Lower lobe of right lung (tissue), 2 donors: ENCODE results near the gene GATA5. TPM values are rescaled to one million over a fixed set of nuclear protein-coding genes. Genes with fewer than 3 reads are reported as not detected.
A peak's percentile ranks its signal among the peaks of the same experiment; 100 is the strongest.

Experiments used
- ATAC-seq, 2 donors: fragments of 200-7000 bp; cut with Tn5 transposase; one replicate each; pipeline ENCODE4 v1.9.1; 2020 to 2022; ENCODE audit warnings: mild to moderate bottlenecking in 2 of 2, moderate library complexity in 2 of 2
- DNase-seq: peaks from one replicate; pipeline ENCODE4 v3.0.0-alpha.2; 2020
- H3K27ac ChIP-seq: fragments of 200-600 bp; one replicate; pipeline ENCODE4 v1.8.0; 2022
- H3K27me3 ChIP-seq: fragments of 200-600 bp; one replicate; pipeline ENCODE4 v1.8.0; 2022; ENCODE audit warnings: low read depth
- H3K36me3 ChIP-seq: fragments of 200-600 bp; one replicate; pipeline ENCODE4 v1.8.0; 2022; ENCODE audit warnings: mild to moderate bottlenecking
- H3K4me1 ChIP-seq: fragments of 200-600 bp; one replicate; pipeline ENCODE4 v1.8.0; 2022
- H3K4me3 ChIP-seq: fragments of 200-600 bp; one replicate; pipeline ENCODE4 v1.8.0; 2022; ENCODE audit warnings: mild to moderate bottlenecking
- H3K9me3 ChIP-seq: fragments of 200-600 bp; one replicate; pipeline ENCODE4 v1.8.0; 2022
- intact Hi-C: fragments of 100-400 bp; cut with DNase I; formaldehyde crosslinking; loops from one replicate; pipeline ENCODE4 v1.11.0; 2022
- total RNA-seq: library from RNA; stranded (reverse); fragmentation: NEBNext Ultra II Directional; extraction: Animal tissue kit (Norgen Biotek cat#: 25700); gene quantifications from one replicate; pipeline ENCODE4 v1.2.1, GENCODE V29; 2021
- TF ChIP-seq, protein P1 (sequence below): fragments of 200-600 bp; IDR thresholded peaks from one replicate; pipeline ENCODE4 v1.8.0; 2022; ENCODE audit warnings: antibody characterized with exemption, mild to moderate bottlenecking
- donor health status: DM: no; HTN: yes; CAD: no; lungs with severe emphysema.

GATA5 gene
- total RNA-seq, 1 donor from 2014 or later, result 1.8 TPM

DNA sequence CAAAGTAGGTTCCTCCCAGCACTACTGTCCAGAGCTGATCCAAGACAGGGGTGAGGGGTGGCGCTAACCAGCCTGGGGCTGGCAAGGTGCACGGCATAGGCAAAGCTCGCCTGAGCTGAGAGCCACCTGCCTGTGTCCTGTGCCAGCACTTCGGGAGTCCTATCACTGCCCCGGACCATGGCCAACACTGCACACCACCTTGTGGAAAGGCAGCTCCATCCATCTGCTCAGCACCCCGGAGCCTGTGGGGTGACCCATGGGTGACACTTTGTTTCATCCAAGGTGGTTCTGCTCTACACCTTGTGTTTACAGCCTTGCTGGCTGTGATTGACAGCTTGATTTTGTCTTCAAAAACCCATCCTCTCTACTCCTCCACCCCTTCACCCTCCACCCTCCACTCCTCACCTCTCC lies 32.9 kb upstream of the GATA5 start:
- H3K27ac ChIP-seq, result no peak overlapping the region
- TF ChIP-seq, protein P1, sequence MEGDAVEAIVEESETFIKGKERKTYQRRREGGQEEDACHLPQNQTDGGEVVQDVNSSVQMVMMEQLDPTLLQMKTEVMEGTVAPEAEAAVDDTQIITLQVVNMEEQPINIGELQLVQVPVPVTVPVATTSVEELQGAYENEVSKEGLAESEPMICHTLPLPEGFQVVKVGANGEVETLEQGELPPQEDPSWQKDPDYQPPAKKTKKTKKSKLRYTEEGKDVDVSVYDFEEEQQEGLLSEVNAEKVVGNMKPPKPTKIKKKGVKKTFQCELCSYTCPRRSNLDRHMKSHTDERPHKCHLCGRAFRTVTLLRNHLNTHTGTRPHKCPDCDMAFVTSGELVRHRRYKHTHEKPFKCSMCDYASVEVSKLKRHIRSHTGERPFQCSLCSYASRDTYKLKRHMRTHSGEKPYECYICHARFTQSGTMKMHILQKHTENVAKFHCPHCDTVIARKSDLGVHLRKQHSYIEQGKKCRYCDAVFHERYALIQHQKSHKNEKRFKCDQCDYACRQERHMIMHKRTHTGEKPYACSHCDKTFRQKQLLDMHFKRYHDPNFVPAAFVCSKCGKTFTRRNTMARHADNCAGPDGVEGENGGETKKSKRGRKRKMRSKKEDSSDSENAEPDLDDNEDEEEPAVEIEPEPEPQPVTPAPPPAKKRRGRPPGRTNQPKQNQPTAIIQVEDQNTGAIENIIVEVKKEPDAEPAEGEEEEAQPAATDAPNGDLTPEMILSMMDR, result no peak
- intact Hi-C loops, result no loop called here
- H3K4me1 ChIP-seq, result no peaks in the 10 kb centered on the region
- no peak overlapping the region for H3K4me3 ChIP-seq
- no peaks in the 10 kb centered on the region for H3K36me3 ChIP-seq
- no peak for DNase-seq
- ATAC-seq, result peak in 1 of 2 donors; percentile 2
- H3K27me3 ChIP-seq, result peaks cover 24% of the 10 kb centered on the region
- no peaks in the 10 kb centered on the region for H3K9me3 ChIP-seq

DNA sequence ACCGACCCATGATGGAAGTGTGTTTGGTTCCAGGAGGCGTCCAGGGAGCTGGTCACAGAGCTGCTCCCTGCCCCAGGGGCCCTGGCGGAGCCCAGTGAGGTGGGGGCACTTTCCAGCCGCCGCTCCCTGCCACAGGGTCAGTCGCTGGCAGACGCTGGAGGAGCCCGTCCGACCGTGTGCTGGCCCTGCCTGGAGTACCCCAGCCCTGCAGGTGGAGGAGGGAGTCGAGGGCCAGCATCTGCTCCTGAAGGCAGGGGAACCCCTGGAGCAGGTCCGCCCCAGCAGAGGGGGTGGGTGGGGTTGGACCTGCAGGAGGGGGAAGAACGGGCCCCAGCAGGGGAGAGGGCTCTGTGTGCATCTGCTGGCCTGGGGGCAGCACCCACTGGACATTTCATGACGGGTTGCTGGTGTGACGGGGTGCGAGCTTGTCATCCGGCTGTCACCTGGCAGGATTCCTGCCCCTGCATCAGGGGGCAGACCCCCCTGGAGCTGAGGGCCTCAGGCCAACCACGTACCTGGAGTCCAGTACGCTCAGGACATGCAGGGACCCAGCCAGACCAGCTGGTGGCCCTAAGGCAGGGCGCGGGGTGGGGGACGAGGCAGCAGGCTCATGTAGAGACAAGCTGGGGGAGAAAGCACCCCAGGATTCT lies 32.3 kb upstream of the GATA5 start:
- DNase-seq (no peak), ATAC-seq (peak in 1 of 2 donors; percentile 5)
- Histone ChIP-seq H3K27me3 (peaks cover 18% of the 10 kb centered on the region), H3K27ac (no peak overlapping the region), H3K36me3 (no peaks in the 10 kb centered on the region), H3K9me3 (no peaks in the 10 kb centered on the region), H3K4me3 (no peak overlapping the region), H3K4me1 (no peaks in the 10 kb centered on the region)
- intact Hi-C loops, result no loop called here
- TF ChIP-seq, protein P1, result no peak

DNA sequence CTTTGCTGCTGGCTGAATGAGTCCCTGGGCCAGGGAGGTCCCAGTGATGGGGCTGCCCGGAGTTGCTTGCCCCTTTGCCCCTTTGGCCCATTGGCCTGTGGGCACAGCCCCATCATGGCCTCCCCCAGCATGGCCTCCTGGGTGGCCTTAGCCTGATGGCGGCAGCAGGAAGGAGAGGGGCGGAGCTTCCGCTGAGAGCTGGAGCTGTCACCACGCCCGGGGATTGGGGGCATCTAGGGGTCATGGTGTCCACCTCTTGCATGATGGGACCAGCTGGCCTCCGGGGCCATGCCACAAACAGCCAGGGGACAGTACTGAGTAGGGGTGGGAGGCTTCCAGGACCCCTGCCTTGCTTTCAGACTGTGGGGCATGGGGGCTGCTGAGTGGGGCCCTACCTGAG lies 31.5 kb upstream of the GATA5 start:
- H3K4me3 ChIP-seq, result no peak overlapping the region
- no peaks in the 10 kb centered on the region for H3K9me3 ChIP-seq
- ATAC-seq, result no peak
- TF ChIP-seq, protein P1, result no peak
- H3K4me1 ChIP-seq, result no peaks in the 10 kb centered on the region
- intact Hi-C loops, result no loop called here
- peaks cover 10% of the 10 kb centered on the region for H3K27me3 ChIP-seq
- no peaks in the 10 kb centered on the region for H3K36me3 ChIP-seq
- DNase-seq, result no peak
- no peak overlapping the region for H3K27ac ChIP-seq

DNA sequence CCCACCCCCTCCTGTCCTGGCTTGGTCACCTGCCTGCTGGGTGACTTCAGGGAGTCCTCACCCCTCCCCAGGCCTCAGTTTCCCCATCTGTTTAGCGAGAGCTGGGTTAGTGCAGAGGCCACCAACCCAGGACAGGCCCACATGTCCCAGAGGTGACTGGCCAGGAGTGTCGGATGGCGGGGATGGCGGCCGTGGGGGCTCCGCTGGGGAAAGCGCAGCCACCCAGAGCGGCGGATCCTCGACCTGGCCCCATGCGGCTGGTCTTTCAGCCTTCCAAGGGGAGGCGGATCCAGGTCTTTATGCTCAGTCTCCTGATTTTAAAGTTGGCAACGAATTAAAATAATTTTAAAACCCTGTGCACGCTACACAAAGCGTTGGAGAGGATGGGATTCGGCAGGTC lies 31.0 kb upstream of the GATA5 start:
- H3K36me3 ChIP-seq, result no peaks in the 10 kb centered on the region
- ATAC-seq (no peak), DNase-seq (no peak)
- H3K27ac ChIP-seq, result no peak overlapping the region
- no peaks in the 10 kb centered on the region for H3K9me3 ChIP-seq
- H3K27me3 ChIP-seq, result peaks cover 5% of the 10 kb centered on the region
- TF ChIP-seq, protein P1, result no peak
- no peak overlapping the region for H3K4me3 ChIP-seq
- intact Hi-C loops, result no loop called here
- no peaks in the 10 kb centered on the region for H3K4me1 ChIP-seq

DNA sequence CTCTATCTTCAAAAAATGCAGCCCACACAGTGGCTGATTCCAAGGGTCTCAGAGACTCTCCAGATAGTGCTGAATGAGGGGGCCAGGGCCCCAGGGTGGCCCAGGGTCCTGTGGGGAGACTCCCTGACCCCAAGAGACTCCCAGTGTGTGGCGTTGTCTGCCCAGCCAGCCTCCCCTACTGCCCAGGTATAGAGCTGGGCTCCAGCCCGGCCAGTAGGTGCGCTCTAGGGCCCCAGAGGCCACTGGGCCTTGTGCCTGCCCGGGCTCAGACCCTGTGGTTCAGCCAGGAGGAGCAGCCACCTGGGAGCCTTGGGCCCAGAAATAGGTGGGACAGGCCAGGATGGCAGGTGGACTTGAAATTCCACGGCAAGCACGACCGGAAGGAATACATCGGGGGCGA lies 30.3 kb upstream of the GATA5 start:
- no peak for DNase-seq
- intact Hi-C loops, result no loop called here
- no peak overlapping the region for H3K27ac ChIP-seq
- H3K4me3 ChIP-seq, result no peak overlapping the region
- no peaks in the 10 kb centered on the region for H3K27me3 ChIP-seq
- H3K4me1 ChIP-seq, result no peaks in the 10 kb centered on the region
- H3K9me3 ChIP-seq, result no peaks in the 10 kb centered on the region
- TF ChIP-seq, protein P1, result no peak
- ATAC-seq, result no peak
- no peaks in the 10 kb centered on the region for H3K36me3 ChIP-seq
